HG02973 (cell line): ENCODE results near the gene CCBE1.

Experiments
- ATAC-seq: cut with Tn5 transposase; IDR thresholded peaks from one replicate; pipeline ENCODE4 v1.9.1; 2021; ENCODE audit warnings: moderate library complexity; ENCODE audit not compliant: unreplicated experiment

CCBE1 gene

DNA sequence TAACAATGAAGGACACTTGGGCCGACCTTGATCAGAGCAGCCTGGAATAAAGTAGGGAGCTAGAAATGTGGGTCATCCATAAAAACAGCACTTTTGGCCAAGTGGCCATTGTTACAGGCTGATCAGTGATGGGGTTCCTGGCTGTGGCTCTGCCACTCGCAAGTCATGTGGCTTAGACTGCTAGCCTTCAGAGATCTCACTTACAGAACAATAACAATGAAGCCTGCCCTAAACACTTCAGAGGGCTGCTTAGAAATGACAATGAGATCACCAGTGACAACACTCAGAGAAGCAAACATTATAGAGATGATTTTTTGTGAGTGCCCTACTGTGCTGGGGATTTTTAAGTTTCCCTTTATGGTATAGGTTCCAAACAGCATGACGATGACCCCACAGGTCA, 230.2 kb downstream of the CCBE1 start:
- ATAC-seq, result no peak

DNA sequence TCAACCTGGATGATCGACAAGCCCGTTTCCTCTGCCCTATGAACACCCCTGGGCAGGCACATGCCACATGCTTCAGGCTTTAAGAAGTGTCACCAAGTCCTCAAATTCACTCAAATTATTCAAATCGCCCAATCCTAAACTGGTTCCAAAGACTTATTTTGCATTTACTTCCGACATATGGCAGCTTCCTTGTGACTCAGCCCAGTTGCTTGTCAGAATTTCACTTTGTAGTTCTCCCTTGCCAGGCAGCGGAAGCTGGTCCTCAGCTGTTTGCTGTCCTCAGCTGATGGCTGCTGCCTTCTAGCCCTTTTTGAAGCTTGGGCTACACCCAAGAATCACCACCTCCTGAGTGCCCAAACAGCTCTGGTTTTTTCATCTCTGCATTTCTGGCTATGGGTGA, 232.7 kb downstream of the CCBE1 start:
- no peak for ATAC-seq

DNA sequence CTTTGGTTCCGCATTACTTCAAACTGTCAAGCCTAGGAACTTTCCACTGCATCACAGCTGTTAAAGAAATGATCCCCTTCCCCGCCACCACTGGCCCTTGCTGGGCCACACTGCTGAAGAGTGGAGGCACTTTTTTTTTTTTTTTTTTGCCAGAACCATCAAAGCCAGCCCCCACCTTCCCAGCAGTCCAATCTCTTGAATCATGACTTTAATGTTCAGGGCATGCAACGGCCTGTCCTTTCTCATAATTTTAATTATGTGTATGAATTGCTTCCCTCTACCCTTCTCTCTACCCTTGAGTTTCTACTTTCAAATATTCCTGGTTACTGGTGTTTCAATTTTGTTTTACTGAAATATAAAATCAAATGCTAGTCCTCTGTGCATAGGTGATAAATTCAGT, 236.1 kb downstream of the CCBE1 start:
- ATAC-seq, result no peak

DNA sequence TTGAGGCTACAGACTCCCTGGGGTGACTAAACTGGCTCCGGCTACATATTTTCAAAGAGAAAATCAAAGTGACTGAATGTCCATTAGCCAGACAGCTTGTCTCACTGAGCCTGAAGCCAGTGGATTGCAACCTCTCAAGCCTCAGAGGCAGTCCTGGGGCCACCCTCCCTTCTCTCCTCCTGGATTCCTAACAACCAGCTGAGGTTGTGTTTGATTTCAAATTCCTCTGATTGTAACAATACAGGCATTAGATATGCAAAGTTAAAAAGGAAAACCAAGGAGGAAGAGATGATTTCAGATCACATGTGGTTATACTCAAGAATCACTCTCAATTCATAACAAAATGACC, 237.2 kb downstream of the CCBE1 start:
- ATAC-seq, result no peak

DNA sequence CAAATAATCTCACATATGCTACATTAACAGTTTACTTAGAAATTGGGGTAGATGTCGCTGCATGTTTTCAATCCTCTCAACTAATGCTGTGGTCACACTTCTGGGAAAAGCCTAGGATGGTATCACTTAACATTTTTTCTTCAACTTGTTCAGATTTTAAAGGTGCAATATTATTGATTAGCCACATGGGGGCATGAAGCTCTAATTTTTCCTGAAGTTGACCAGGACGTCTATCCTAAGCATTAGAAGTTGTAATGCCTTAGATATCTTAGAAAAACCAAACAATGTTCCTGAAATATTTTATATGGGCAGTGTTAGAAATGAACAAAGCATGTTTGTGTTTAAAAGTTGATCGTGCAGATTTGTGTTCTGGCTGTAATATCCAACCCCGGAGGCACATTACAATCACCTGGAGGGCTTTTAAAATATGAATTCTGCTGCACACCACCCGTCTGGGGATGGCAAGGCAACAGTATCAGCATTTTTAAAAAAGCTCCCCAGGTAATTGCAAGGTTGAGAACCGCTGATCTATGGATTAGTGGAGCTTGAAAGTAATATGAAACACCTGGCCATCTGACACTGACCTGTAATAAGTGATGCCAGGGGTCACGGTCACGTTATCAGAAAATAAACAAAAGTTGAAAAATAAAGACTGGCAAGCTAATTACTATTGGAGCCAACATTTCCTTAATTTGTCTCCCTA, 237.7 kb downstream of the CCBE1 start:
- no peak for ATAC-seq

DNA sequence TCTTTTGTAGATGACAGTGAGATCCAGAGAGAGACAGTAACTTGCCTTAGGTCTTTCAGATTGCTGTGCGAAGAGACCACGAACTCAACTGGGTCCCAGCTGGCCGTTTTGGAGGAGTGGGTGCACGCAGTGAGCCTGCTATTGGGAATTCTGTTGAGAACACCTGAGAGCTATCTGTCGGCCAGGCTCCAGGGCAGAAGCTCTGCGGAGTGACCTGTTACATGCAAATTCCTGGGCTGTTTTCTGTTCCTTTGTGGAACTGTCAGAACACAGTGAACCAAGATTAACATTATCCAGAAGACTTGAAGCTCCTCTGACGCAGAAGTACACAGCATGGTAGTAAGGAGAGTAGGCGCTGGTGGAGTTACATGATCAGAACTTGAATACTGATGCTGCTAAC, 238.6 kb downstream of the CCBE1 start:
- ATAC-seq, result no peak

DNA sequence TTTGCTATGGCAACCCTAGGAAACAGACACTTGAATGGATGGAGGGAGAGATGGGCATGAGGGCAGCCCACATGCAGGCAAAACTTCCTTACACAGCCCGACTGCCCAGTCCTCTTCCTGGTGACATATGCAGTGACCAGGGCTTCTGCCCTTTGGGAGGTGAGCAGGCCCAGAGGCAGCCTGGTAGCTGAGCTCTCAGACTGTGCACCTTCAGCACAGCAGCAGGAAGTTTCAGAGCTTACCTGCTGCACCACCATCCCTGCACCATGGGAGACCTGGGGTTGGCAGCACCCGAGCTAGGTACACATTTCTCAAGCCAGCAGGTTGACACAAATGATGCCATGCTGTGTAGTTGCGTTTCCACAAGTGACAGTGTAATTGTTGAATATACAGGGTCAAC, 240.6 kb downstream of the CCBE1 start:
- no peak for ATAC-seq

DNA sequence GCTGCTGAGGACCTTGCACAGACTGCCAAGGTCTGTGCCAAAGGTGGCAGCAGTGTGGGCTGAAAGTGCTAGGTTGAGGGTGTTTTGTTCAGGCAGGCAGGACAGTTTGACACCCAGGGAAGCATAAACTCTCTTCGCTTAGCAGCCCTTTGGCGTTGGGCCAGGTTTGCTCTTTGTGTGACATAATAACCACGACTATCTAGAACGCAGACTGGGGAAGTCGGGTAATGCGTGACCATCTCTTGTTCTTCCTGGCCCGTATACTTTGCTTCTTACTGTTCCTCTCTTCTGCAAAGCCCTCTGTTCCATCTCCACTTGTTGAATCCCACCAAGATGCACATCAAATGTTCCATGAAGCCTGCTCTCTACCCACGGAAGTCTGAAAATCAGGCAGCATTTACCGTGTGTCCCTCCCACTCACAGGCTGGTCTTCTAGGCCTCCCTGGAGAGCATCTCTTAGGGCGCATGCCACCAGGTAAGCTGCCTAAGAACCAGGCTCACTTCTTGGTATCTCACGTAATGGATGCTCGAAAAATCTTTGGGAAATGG, 241.4 kb downstream of the CCBE1 start:
- no peak for ATAC-seq

DNA sequence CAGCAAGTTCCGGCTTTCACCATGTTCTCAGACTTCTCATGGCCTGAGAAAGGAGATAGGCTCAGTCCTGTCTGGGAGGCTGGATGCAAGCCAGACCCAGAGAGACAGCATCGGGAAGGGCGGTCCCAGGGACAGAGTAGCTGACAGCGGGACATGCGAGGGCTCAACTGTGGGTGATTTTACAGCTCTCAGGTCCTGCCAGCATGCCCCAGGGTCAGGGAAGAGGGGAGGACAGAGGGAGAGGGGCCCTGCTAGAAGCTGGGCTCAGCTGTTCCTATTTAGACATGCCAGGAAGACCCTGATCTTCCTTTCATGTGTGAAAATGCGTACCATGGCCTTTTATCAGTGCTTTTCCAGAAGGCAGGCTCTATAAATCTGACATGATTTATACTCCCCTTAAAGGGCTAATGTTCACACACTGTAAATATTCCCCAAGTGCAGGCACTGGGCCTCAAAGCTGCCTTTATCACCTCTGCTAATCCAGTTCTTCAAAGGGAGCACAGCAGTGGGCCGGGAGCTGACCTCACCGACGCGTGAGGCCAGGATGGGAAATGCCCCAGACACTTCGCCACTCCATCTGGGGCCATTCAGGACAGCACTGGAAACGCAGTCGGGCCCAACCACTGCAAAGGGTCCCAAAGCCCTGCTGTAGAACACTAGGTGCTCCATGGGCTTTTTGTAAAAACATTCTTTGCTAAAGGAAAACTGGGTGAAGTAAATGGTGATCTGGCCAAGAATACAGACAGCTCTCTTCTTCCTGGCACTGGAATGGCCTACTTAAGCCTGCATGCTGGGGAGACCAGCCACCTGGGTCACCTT, 242.1 kb downstream of the CCBE1 start:
- ATAC-seq, result no peak

DNA sequence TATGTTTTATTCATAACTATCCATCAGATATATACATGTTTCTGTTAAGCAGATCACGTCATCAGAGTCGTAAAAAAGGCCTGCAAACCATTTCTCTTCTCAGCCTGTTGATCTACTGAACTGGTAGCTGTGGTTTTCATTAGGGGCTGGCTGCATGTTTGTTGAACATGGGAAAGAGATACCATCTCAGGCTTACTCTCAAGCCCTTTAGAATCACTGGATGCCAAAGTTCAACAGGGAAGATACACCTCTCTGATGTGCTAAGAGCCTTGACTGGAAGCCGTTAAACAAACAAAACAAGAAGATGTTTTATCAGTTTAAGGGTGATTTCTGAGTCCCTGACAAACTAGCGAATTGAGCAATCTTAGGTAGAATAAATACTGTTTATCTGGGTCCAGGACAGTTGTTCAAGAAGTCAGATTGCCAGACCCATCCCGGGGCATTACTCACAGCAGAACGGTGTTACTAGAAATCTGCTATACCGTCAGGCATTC, 243.7 kb downstream of the CCBE1 start:
- no peak for ATAC-seq

DNA sequence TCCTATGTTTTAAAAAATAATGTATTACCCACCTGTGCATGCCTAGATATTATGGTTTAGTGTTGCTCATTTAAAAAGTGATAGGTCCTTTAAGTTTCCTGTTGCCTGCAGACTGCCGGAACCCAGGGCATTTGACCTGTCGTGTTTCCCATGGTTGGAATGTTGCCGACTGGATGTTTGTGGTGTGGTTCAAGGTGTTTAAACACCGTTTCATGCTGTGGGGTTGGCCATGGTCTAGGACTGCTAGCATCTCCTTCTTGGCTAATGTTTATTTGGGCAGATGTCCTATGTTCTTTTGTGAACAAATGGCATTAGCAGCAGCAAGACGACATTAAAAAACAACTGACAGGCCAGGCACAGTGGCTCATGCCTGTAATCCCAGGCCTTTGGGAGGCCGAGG, 245.3 kb downstream of the CCBE1 start:
- no peak for ATAC-seq

DNA sequence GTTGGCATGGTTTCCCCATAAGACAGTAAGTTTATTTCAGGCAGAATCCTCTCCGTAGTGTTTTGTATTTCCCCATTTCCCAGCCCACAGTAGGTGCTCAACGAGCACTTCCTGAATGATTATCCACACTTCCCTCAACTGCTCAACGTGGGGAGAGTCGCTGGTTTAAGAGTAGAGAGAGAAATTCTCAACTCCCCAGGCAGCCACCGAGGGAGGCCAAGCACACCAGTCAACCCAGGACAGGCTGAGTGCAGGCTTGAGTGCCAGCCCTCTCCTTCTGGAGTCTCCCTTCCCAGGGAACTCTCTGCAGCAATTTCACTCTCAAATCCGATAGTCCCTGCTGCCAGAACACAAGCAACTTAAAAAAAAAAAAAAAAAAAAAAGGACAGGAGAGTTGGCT, 246.2 kb downstream of the CCBE1 start:
- ATAC-seq, result no peak

DNA sequence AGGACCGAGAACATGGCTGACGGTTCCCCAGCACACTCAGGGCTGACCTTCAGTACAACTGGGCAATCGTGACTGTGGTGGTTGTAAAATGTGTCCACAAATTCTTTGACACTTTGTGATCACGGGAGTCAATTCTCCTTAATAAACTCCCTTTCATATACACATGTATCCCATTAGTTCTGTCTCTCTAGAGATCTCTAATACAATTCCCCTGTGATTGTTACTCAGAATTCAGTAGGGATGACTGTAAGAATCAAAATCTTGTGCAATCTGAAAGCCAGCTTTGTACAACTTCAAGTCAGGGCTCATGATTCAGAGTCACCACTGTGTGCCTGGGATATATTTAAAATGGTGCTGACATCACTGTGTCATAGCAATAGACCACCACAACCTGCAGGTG, 248.7 kb downstream of the CCBE1 start:
- ATAC-seq, result no peak

DNA sequence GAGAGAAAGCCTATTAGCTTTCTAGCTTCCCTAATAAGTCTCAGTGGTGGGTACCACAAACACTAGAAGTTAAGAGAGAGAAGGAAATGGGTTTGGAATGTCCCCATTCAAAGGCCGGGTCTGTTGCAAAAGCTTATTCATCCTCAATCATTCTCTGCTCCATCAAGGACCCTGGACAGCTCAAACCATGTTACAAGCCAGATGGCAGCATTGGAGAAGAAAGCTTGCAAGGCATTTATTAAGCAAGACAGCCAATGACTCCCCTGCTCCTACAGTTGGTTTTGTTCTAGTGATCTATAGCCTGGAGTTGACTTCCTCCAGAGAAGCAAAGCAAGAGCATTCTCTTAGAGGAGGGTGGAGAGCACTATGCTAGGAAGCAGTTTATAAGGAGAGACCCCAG, 251.2 kb downstream of the CCBE1 start:
- no peak for ATAC-seq

DNA sequence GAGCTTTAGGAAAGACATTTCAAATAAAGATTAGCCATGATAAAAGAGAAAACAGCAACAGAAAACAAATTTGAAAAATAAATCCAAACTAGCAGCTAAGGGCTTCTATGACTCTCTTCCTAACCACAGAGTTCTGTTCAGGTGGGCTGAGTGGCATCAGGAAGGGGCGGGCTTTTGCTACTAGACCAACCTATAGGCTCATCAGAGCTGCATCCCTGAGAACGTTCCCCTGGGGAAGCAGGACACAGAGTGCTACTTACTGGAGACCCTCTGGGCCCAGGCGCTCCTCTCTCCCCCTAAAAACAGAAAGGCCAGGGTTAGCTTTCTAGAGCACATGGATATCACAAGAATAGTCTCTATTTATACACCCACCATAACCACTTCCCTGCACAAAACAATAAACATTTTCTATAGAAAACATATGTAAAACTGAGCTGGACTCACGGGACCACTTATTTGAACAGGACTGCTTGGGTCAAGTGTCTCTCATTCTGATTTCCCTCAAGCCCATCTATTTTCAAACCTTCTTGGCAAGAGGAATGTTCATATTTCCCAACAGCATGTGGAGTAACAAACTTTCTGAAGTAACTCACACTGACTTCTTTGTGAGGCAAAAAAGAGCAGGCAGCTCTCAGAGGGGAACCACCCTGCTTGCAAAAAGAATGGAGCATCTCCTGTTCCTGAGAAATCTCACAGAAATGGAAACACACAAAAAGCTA, 259.2 kb downstream of the CCBE1 start:
- no peak for ATAC-seq

DNA sequence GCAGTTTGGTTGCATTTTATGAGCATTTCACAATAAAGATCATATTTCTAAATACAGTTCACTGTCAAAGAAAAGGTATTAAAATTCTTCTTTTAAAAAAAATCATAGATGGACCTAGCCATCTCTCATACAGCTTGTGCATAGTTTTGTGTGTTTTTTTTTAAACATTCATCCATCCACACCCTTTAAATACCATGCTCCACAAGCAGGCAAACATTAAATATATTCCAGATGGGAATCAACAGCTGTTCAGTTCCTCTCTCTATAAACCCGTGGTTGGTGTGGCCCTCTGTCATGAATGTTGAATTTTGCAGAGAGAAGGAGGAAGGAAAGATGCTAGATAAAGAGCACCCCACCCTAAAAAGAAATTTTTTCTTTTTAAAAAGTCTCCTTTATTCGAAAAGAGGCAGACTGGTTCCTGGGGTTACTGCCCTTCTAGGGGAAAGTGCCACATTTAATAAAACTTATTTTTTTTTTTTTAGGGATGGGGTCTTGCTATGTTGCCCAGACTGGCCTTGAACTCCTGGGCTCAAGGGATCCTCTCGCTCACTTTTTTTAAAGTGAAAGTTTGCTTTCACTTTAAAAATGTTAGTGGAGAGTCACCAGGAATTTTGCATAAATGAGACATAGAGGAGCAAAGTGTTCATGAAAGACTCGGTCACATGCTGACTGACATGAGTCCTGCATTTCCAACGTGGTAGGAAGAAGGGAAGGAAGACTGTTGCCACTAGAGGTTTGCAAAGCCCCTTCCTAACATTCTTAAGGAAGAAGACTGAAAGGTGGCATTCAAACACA, 264.2 kb downstream of the CCBE1 start:
- no peak for ATAC-seq

DNA sequence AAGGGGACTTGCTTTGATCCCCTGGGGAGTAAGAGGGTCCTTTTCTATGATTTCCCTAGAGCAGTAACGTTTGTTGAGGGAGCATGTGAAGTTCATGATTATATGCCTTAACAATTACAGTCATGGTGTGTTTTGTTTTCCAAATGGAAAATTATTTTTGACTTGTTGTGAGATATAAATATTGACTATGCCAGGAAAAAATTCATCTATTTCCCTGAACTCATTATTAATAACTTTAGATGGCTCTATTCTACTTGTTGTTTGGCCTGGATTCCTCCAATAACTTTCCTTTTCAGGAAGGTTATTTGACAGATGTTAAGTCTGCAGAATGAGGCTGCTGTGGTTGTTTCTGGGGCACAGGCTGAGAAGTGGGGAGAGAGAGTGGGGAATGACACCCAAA, 266.1 kb downstream of the CCBE1 start:
- ATAC-seq, result no peak

DNA sequence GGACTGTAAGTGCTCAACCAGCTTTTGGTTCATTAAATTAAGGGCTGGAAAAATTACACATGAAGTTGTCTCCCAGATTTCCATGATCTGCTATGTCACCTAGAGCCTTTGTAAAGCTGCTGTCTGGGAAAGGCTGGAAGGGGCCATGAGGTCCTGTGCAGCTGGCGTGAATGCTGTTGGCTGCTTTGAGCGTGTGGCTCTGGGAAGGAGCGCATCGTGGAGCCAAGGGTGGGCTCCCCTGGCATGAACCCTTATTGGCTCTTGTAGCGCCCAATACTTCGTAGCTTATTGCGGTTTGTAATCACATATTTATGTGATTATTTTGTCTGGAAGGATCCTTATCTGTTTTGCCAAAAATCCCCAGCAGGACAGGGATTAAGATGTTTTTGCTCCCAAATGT, 267.6 kb downstream of the CCBE1 start:
- no peak for ATAC-seq

DNA sequence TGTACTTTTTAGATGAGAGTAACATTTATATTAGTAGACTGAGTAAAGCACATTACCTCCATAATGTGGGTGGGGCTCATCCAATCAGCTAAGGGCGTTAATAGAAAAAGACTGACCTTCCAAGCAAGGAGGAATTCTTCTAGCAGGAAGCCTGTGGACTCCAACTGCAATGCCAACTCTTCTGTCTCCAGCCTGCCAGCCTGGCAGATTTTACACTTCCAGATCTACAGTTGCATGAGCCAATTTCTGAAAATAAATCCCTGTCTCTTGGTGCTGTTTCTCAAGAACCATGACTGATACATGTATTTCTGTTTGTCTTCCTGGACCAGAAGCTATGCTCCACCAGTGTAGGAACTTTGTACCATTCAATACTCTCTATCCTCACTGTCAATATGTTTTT, 269.2 kb downstream of the CCBE1 start:
- no peak for ATAC-seq

DNA sequence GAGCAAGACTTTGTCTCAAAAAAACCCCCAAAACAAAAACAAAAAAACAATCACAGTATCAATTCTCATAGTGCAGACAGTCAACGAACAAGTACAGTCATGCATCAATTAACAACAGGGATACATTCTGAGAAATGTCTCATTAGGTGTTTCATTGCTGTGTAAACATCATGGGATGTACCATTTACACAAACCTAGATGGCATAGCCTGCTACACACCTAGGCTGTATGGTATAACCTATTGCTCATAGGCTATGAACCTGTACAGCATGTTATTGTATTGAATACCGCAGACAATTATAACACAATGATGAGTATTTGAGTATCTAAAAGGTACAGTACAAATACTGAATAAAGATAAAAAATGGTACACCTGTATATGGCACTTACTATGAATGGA, 270.4 kb downstream of the CCBE1 start:
- ATAC-seq, result no peak

DNA sequence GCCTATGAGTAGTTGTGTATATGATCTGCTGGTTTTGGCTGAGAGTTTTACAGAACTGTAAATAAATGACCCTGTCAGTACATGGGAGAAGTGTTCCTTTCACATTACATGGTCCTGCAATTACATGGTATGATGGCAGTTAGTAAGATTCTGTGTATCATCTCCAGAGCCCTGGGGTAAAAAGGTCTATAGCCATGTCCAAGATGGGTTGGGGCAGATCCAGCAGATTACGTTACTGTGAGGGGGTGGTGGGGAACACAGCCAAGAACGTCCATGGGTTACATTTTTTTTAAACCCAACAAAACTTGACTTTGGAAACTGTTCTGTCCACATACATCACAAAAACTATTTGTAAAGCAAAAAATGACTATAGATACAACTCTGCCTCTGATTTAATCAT, 274.0 kb downstream of the CCBE1 start:
- no peak for ATAC-seq
